GM23248 (cell line): ENCODE results near the gene LSMEM2.

ENCODE experiments used
- EZH2 ChIP-seq: fragments of 200-600 bp; sonication (generic); IDR thresholded peaks from 2 replicates; pipeline ENCODE4 v1.6.1; 2018; ENCODE audit warnings: antibody characterized with exemption, mild to moderate bottlenecking; ENCODE audit not compliant: insufficient read depth, poor library complexity, severe bottlenecking
- EZH2phosphoT487 ChIP-seq: fragments of 200-600 bp; sonication (generic); IDR thresholded peaks from 2 replicates; pipeline ENCODE4 v1.6.1; 2018; ENCODE audit warnings: antibody characterized with exemption, moderate library complexity, mild to moderate bottlenecking, low read depth; ENCODE audit not compliant: insufficient read depth

DNA sequence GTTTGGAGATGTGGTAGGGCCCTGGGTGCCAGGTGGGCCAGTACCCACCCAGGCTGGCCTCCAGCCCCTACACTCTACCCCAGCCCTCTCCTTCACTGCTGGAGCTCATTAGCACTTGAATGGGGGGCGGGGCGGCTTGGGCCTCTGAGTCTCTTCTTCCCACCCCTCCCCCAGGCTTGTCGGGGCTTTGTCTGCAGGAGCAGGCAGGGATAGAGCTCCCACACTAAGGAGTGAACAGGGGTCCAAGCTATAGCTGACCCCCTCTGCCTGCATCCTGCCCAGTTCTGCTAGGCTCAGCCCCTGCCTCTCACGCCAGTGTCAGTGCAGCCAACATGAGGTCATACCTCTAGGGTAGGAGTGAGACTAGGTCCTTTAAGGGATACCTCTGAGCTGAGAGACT lies 37.7 kb upstream of the LSMEM2 start:
- no peak for TF ChIP-seq EZH2
- no peak for TF ChIP-seq EZH2phosphoT487
